Esophagus squamous epithelium (tissue), 4 donors: ENCODE measurements around the gene VGLL4.

ENCODE experiments used
- POLR2A ChIP-seq, 4 donors: fragments of 450-650 bp; IDR thresholded peaks; one replicate each; pipeline ENCODE4 v1.6.1; 2017; ENCODE audit warnings: antibody characterized with exemption in 4 of 4, mild to moderate bottlenecking in 4 of 4, moderate library complexity in 3 of 4
- TF ChIP-seq, protein P1 (sequence below), 6 experiments: fragments of 450-650 bp in 4 of 6; fragments of 200-600 bp in 2 of 6; sonication (generic) in 2 of 6; IDR thresholded peaks; one replicate each; pipeline ENCODE4 v1.5.1; 2016 to 2019; ENCODE audit warnings: antibody characterized with exemption in 6 of 6, mild to moderate bottlenecking in 4 of 6, moderate library complexity in 4 of 6

DNA sequence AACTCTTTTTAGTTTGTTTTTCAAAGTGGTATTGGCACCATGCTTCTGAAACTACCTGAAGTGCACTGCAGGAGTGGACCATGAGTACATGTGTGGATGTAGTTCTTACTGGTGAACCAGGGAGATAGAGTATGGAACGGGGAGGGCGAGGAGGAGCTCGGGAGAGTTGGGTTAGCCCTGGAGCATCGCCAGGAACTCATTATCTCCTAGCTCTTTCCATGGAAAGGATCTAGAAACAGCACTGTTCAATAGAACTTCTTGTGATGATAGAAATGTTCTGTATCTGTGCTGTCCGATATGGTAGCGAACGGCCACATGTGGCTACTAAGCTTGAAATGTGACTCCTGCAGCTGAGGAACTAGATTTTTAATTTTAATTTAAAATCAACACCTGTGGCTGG lies 47.3 kb downstream of the VGLL4 start:
- TF ChIP-seq, protein P1, sequence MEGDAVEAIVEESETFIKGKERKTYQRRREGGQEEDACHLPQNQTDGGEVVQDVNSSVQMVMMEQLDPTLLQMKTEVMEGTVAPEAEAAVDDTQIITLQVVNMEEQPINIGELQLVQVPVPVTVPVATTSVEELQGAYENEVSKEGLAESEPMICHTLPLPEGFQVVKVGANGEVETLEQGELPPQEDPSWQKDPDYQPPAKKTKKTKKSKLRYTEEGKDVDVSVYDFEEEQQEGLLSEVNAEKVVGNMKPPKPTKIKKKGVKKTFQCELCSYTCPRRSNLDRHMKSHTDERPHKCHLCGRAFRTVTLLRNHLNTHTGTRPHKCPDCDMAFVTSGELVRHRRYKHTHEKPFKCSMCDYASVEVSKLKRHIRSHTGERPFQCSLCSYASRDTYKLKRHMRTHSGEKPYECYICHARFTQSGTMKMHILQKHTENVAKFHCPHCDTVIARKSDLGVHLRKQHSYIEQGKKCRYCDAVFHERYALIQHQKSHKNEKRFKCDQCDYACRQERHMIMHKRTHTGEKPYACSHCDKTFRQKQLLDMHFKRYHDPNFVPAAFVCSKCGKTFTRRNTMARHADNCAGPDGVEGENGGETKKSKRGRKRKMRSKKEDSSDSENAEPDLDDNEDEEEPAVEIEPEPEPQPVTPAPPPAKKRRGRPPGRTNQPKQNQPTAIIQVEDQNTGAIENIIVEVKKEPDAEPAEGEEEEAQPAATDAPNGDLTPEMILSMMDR (IDR thresholded peaks at IDR 0.05) = no peak
- TF ChIP-seq POLR2A (IDR thresholded peaks at IDR 0.05) = no peak
